Kasumi-1 (cell line): ENCODE results near the gene YRDC.
A peak's percentile ranks its signal among the peaks of the same experiment; 100 is the strongest.

Source experiments
- DNase-seq, 2 experiments: peaks; one replicate each; lab custom pipeline; 2025; lab: John Stamatoyannopoulos, UW

The YRDC gene

GRCh38 chr1:37765916-37766664 is 41.9 kb downstream of the YRDC start:
- no peak for DNase-seq

GRCh38 chr1:37764888-37765441 is 43.0 kb downstream of the YRDC start, which contains the start of gene EPHA10:
EPHA10 (minus strand) TSS chr1:37765120; CDS start chr1:37765066, 54 bp downstream.
- DNase-seq: no peak

- peak; percentile 41 to 51 for DNase-seq
Observed at GRCh38 chr1:37764414-37764825, 43.6 kb downstream of the YRDC start.

- no peak for DNase-seq
Observed at GRCh38 chr1:37763791-37764413, 44.1 kb downstream of the YRDC start.

GRCh38 chr1:37762516-37762915 is 45.5 kb downstream of the YRDC start:
- no peak for DNase-seq

GRCh38 chr1:37761416-37762095 is 46.5 kb downstream of the YRDC start:
- no peak for DNase-seq

GRCh38 chr1:37759451-37759850 is 48.6 kb downstream of the YRDC start:
- DNase-seq: no peak

- DNase-seq: no peak
Observed at GRCh38 chr1:37755951-37756560, 52.0 kb downstream of the YRDC start.

- DNase-seq: no peak
Observed at GRCh38 chr1:37755290-37755689, 52.7 kb downstream of the YRDC start.

- no peak for DNase-seq
Observed at GRCh38 chr1:37753473-37754321, 54.3 kb downstream of the YRDC start.
